Panc1 (cell line): Measurements from ENCODE around the gene GLIS2. TPM values are rescaled to one million over a fixed set of nuclear protein-coding genes. Genes with fewer than 3 reads are reported as not detected.
A peak's percentile ranks its signal among the peaks of the same experiment; 100 is the strongest.

Experiments used
- ATAC-seq: fragments of 200-7000 bp; cut with Tn5 transposase; 2 replicates; pipeline ENCODE4 v1.9.1; 2020; ENCODE audit warnings: mild to moderate bottlenecking, moderate library complexity
- BruUV-seq: library from RNA; stranded (reverse); fragments of 400-500 nt; replicated peaks from 2 replicates; lab custom pipeline; 2021; lab: Mats Ljungman, UMichigan
- CTCF ChIA-PET: fragments of 300-600 bp; sonication (Branson Sonifier 250); formaldehyde crosslinking; loops from one replicate; lab custom pipeline; 2022; ENCODE audit warnings: antibody characterized with exemption; lab: Charles Lee
- POLR2A ChIA-PET: fragments of 300-600 bp; sonication (Branson Sonifier 250); formaldehyde crosslinking; loops from one replicate; lab custom pipeline; 2022; ENCODE audit warnings: antibody characterized with exemption; lab: Charles Lee
- DNase-seq: peaks from one replicate; pipeline ENCODE4 v3.0.0-alpha.2; 2010; ENCODE audit warnings: low read depth, low spot score
- H3K27ac ChIP-seq: 2 replicates; pipeline ENCODE4 v1.5.1; 2011; ENCODE audit warnings: mild to moderate bottlenecking, low read length, inconsistent platforms
- H3K27me3 ChIP-seq: fragments of 200-500 bp; sonication (Bioruptor generic); 2 replicates; pipeline ENCODE4 v1.6.0; 2014; ENCODE audit warnings: low read length, inconsistent platforms; ENCODE audit not compliant: control insufficient read depth, insufficient read depth
- H3K36me3 ChIP-seq: fragments of 200-500 bp; sonication (Bioruptor generic); 2 replicates; pipeline ENCODE4 v1.5.1; 2014; ENCODE audit warnings: inconsistent platforms, mild to moderate bottlenecking, low read length, moderate library complexity; ENCODE audit not compliant: control insufficient read depth, insufficient read depth
- H3K4me1 ChIP-seq: 2 replicates; pipeline ENCODE4 v1.5.1; 2011; ENCODE audit warnings: inconsistent platforms, mild to moderate bottlenecking, low read length, moderate library complexity; ENCODE audit not compliant: control insufficient read depth, insufficient read depth
- H3K4me3 ChIP-seq, 2 experiments: 2 replicates each; pipeline ENCODE4 v1.5.1; 2011 to 2012; ENCODE audit warnings: low read depth in 2 of 2, low read length in 2 of 2, mild to moderate bottlenecking in 2 of 2, inconsistent platforms in 1 of 2, moderate library complexity in 1 of 2
- H3K9me3 ChIP-seq: fragments of 200-500 bp; sonication (Bioruptor generic); 2 replicates; pipeline ENCODE4 v1.5.1; 2014; ENCODE audit warnings: low read depth, mild to moderate bottlenecking, inconsistent platforms, low read length, moderate library complexity; ENCODE audit not compliant: control insufficient read depth, insufficient read depth
- CTCF ChIP-seq: fragments of 450-650 bp; IDR thresholded peaks from 2 replicates; pipeline ENCODE4 v1.5.1; 2017; ENCODE audit warnings: mild to moderate bottlenecking
- POLR2AphosphoS5 ChIP-seq: IDR thresholded peaks from 2 replicates; pipeline ENCODE4 v1.6.1; 2012; ENCODE audit warnings: mild to moderate bottlenecking, low read depth, low read length, moderate library complexity
- SIN3A ChIP-seq: IDR thresholded peaks from 2 replicates; pipeline ENCODE4 v1.6.1; 2012; ENCODE audit warnings: low read depth, mild to moderate bottlenecking, low read length, moderate library complexity, borderline replicate concordance; ENCODE audit not compliant: insufficient read depth
- TCF7L2 ChIP-seq: IDR thresholded peaks from 2 replicates; pipeline ENCODE4 v1.6.1; 2011; ENCODE audit warnings: mild to moderate bottlenecking, low read depth, low read length, inconsistent platforms
- in situ Hi-C: cut with HindIII; loops from 2 replicates; pipeline ENCODE4 v1.10.0; 2016; ENCODE audit warnings: low sequenced_read_pairs, low pct_unique_long_range_greater_than_20kb
- intact Hi-C: fragments of 100-400 bp; cut with micrococcal nuclease; formaldehyde crosslinking; loops from one replicate; pipeline ENCODE4 v1.10.0; 2022; ENCODE audit not compliant: unreplicated experiment
- total RNA-seq: library from RNA; stranded (reverse); gene quantifications from one replicate; pipeline ENCODE4 v1.2.1, GENCODE V29; 2021; ENCODE audit not compliant: unreplicated experiment
- TF ChIP-seq, protein P1 (sequence below), 2 experiments: IDR thresholded peaks; 2 replicates each; pipeline ENCODE4 v1.6.1; 2011 to 2012; ENCODE audit warnings: low read depth in 2 of 2, control low read depth in 1 of 2, low read length in 1 of 2, mild to moderate bottlenecking in 1 of 2, moderate library complexity in 1 of 2; ENCODE audit not compliant: insufficient read depth in 1 of 2

Gene GLIS2
- total RNA-seq, 1 experiment from 2014 or later, result 87.3 TPM

DNA sequence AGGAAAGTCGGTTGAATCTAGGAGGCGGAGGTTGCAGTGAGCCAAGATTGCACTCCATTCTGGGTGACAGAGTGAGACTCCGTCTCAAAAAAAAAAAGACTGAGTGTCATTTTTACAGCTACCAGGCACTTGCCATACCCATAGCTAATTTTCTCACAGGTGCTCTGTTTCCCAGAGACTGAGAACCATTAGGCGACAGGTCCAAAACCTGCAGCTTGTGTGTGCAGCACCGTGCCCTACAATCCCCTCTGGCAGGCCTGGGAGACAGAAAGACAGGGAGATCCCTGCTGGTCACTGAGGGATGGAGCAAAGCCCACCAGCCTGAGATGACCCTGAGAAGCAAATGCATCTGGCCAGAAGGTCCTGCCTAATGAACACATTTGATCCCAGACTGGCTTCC lies 45.8 kb upstream of the GLIS2 start:
- H3K36me3 ChIP-seq, result peaks cover 3% of the 10 kb centered on the region; the same call in 1 of the 2 replicates
- peaks cover 15% of the 10 kb centered on the region for H3K4me1 ChIP-seq
- intact Hi-C loops, result loop anchor here (5.0 kb wide), 1 partner anchor 67 kb away; no protein-coding TSS in a partner anchor
- no peak overlapping the region for H3K27ac ChIP-seq
- no TSS peak for BruUV-seq
- ChIA-PET POLR2A (no interaction called here), CTCF (interaction anchor here (0.6 kb wide), 1 partner anchor 266 kb away, joined by 10 read pairs; no protein-coding TSS in a partner anchor)
- no peaks in the 10 kb centered on the region for H3K27me3 ChIP-seq
- no peak overlapping the region for H3K4me3 ChIP-seq
- in situ Hi-C loops, result no loop called here
- ATAC-seq (no peak), DNase-seq (no peak)
- no peaks in the 10 kb centered on the region for H3K9me3 ChIP-seq
- no peak for TF ChIP-seq CTCF
- no peak for TF ChIP-seq SIN3A
- TF ChIP-seq, protein P1, sequence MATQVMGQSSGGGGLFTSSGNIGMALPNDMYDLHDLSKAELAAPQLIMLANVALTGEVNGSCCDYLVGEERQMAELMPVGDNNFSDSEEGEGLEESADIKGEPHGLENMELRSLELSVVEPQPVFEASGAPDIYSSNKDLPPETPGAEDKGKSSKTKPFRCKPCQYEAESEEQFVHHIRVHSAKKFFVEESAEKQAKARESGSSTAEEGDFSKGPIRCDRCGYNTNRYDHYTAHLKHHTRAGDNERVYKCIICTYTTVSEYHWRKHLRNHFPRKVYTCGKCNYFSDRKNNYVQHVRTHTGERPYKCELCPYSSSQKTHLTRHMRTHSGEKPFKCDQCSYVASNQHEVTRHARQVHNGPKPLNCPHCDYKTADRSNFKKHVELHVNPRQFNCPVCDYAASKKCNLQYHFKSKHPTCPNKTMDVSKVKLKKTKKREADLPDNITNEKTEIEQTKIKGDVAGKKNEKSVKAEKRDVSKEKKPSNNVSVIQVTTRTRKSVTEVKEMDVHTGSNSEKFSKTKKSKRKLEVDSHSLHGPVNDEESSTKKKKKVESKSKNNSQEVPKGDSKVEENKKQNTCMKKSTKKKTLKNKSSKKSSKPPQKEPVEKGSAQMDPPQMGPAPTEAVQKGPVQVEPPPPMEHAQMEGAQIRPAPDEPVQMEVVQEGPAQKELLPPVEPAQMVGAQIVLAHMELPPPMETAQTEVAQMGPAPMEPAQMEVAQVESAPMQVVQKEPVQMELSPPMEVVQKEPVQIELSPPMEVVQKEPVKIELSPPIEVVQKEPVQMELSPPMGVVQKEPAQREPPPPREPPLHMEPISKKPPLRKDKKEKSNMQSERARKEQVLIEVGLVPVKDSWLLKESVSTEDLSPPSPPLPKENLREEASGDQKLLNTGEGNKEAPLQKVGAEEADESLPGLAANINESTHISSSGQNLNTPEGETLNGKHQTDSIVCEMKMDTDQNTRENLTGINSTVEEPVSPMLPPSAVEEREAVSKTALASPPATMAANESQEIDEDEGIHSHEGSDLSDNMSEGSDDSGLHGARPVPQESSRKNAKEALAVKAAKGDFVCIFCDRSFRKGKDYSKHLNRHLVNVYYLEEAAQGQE (IDR thresholded peaks at IDR 0.05; ENCODE audit: insufficient read depth in 1 of 2, low read depth in 2 of 2, low read length in 1 of 2), result no peak
- TF ChIP-seq POLR2AphosphoS5, result no peak
- no peak for TF ChIP-seq TCF7L2

DNA sequence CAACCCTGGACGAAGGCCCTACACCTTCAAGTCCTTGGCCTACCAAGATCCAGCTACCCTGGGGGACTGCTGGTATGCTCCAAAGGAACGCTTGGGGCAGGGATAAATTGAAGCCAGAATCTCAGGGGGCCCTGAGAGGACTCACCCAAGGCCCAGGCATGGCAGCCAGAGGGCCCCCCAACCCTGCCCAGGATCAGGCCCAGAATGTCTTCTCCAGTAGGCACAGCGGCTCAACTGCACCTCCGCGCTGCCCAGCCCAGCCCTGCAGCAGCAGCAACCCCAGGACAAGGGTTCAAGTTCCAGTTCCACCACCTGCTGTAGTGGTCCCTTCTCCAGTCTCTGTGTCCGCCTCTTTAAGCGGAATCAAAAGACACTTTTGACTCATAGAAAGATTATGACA lies 45.3 kb upstream of the GLIS2 start:
- POLR2A ChIA-PET, result no interaction called here
- no peaks in the 10 kb centered on the region for H3K27me3 ChIP-seq

More for the DNA sequence above, 45.3 kb upstream of the GLIS2 start:
- Histone ChIP-seq H3K4me1 (peaks cover 15% of the 10 kb centered on the region), H3K9me3 (no peaks in the 10 kb centered on the region), H3K27ac (peak overlapping the region; percentile 95), H3K4me3 (peak overlapping the region; percentile 70 to 85), H3K36me3 (peaks cover 3% of the 10 kb centered on the region; the same call in 1 of the 2 replicates)
- BruUV-seq, result no TSS peak
- ATAC-seq (no peak), DNase-seq (no peak)
- CTCF ChIA-PET, result no interaction called here
- no peak; the same call in 1 of the 2 replicates for TF ChIP-seq CTCF
- intact Hi-C loops, result loop anchor here (5.0 kb wide), 1 partner anchor 67 kb away; no protein-coding TSS in a partner anchor
- in situ Hi-C loops, result no loop called here
